Brain microvascular endothelial cell (primary cell): Measurements from ENCODE around the gene ZNF3.

Experiments used
- DNase-seq: peaks from one replicate; pipeline ENCODE4 v3.0.0-alpha.2; 2020
- H3K27ac ChIP-seq: fragments of 250-450 bp; sonication (Bioruptor Pico); 2 replicates; pipeline ENCODE4 v1.5.1; 2020; ENCODE audit warnings: mild to moderate bottlenecking, moderate library complexity
- H3K27me3 ChIP-seq: fragments of 250-450 bp; sonication (Bioruptor Pico); replicated peaks from 2 replicates; pipeline ENCODE4 v1.5.1; 2020; ENCODE audit warnings: mild to moderate bottlenecking
- H3K36me3 ChIP-seq: fragments of 250-450 bp; sonication (Bioruptor Pico); replicated peaks from 2 replicates; pipeline ENCODE4 v1.5.1; 2020; ENCODE audit warnings: mild to moderate bottlenecking
- H3K4me3 ChIP-seq: 2 replicates; pipeline ENCODE4 v1.5.1; 2011; ENCODE audit warnings: low read depth, mild to moderate bottlenecking, control low read depth, low read length, moderate library complexity
- in situ Hi-C: cut with HindIII; loops from 2 replicates; pipeline ENCODE4 v1.10.0; 2017; ENCODE audit warnings: low sequenced_read_pairs, low pct_ligation_motif_present
- TF ChIP-seq, protein P1 (sequence below): IDR thresholded peaks from 2 replicates; pipeline ENCODE4 v1.5.1; 2011; ENCODE audit warnings: low read depth, mild to moderate bottlenecking, moderate library complexity, low read length, control low read depth, inconsistent platforms; ENCODE audit errors: missing control alignments

ZNF3 gene

GRCh38 chr7:100111914-100112313 is 30.4 kb upstream of the ZNF3 start:
- peaks cover 45% of the 10 kb centered on the region for H3K36me3 ChIP-seq

GRCh38 chr7:100111156-100111555 is 29.6 kb upstream of the ZNF3 start:
- H3K27ac ChIP-seq = no peak overlapping the region
- no peak for DNase-seq
- peaks cover 50% of the 10 kb centered on the region for H3K36me3 ChIP-seq
- no peaks in the 10 kb centered on the region for H3K27me3 ChIP-seq
- no peak overlapping the region for H3K4me3 ChIP-seq
- in situ Hi-C loops = no loop called here
- TF ChIP-seq, protein P1, sequence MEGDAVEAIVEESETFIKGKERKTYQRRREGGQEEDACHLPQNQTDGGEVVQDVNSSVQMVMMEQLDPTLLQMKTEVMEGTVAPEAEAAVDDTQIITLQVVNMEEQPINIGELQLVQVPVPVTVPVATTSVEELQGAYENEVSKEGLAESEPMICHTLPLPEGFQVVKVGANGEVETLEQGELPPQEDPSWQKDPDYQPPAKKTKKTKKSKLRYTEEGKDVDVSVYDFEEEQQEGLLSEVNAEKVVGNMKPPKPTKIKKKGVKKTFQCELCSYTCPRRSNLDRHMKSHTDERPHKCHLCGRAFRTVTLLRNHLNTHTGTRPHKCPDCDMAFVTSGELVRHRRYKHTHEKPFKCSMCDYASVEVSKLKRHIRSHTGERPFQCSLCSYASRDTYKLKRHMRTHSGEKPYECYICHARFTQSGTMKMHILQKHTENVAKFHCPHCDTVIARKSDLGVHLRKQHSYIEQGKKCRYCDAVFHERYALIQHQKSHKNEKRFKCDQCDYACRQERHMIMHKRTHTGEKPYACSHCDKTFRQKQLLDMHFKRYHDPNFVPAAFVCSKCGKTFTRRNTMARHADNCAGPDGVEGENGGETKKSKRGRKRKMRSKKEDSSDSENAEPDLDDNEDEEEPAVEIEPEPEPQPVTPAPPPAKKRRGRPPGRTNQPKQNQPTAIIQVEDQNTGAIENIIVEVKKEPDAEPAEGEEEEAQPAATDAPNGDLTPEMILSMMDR = no peak

More at GRCh38 chr7:100111914-100112313, 30.4 kb upstream of the ZNF3 start:
- TF ChIP-seq, protein P1 = no peak
- in situ Hi-C loops = no loop called here
- no peak overlapping the region for H3K4me3 ChIP-seq
- no peaks in the 10 kb centered on the region for H3K27me3 ChIP-seq
- H3K27ac ChIP-seq = no peak overlapping the region
- no peak for DNase-seq

GRCh38 chr7:100109521-100110163 is 28.1 kb upstream of the ZNF3 start:
- peaks cover 50% of the 10 kb centered on the region for H3K36me3 ChIP-seq

DNA sequence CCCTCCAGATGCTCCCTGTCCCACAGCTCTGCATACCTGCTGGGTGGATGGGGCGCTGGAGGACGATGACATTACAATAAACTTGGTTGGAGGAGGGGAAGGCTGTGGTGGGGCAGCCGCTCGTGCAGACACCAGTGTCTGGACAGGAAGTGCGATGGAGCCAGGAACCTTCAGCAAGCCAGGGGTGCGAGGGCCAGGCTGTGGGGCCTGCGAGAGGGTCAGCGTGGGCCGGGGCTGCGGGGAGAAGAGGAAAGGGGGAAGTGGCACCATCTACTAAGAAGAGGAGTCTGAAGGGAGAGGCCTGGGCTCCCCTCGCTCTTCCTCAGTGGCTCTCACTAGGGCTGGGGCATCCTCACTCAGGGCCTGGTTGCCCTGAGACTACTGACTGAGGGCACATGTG is 26.4 kb upstream of the ZNF3 start:
- H3K36me3 ChIP-seq = peaks cover 40% of the 10 kb centered on the region
- no peaks in the 10 kb centered on the region for H3K27me3 ChIP-seq
- no peak overlapping the region for H3K4me3 ChIP-seq
- no peak for DNase-seq
- H3K27ac ChIP-seq = no peak overlapping the region
- in situ Hi-C loops = no loop called here
- TF ChIP-seq, protein P1 = no peak

More at GRCh38 chr7:100109521-100110163, 28.1 kb upstream of the ZNF3 start:
- Histone ChIP-seq H3K27ac (no peak overlapping the region), H3K27me3 (no peaks in the 10 kb centered on the region), H3K4me3 (no peak overlapping the region)
- in situ Hi-C loops = no loop called here
- TF ChIP-seq, protein P1 = peak; percentile 43
- no peak for DNase-seq

GRCh38 chr7:100107125-100107737 is 25.7 kb upstream of the ZNF3 start:
- DNase-seq = no peak
- in situ Hi-C loops = no loop called here
- Histone ChIP-seq H3K4me3 (no peak overlapping the region), H3K36me3 (peaks cover 33% of the 10 kb centered on the region), H3K27ac (no peak overlapping the region), H3K27me3 (no peaks in the 10 kb centered on the region)
- TF ChIP-seq, protein P1 = no peak
